ENCODE measurements around the gene TRIM10. TPM values are rescaled to one million over a fixed set of nuclear protein-coding genes. Genes with fewer than 3 reads are reported as not detected.
"Not testable (repeated sequence)": the region's sequence is repeated elsewhere in the genome, so short reads cannot be mapped to it uniquely, and the experiment has no call there.

Gene TRIM10
- total RNA-seq, 1 donor from 2014 or later = 1.9 TPM

DNA sequence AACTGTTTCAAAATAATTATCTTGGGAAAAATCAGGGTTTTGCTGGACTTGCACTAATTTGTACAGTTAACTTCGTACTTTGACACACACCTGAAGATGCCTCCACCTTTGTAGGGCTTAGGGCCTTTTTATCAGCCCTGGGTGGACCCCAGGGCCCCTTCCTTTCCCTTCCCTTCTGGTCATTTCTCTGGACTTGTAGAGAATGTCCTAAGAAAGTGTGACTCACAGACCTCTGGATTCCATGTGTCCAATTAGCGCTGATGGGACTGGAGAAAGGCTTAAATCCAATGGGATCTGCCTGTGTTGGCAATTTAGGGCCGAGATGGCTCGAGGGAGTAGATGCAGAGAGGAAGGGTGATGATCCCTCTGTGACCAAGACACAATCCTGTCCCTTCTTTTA, 11.7 kb upstream of the TRIM10 start:
- ATAC-seq (no peak), DNase-seq (ENCODE audit: low spot score) (no peak)

DNA sequence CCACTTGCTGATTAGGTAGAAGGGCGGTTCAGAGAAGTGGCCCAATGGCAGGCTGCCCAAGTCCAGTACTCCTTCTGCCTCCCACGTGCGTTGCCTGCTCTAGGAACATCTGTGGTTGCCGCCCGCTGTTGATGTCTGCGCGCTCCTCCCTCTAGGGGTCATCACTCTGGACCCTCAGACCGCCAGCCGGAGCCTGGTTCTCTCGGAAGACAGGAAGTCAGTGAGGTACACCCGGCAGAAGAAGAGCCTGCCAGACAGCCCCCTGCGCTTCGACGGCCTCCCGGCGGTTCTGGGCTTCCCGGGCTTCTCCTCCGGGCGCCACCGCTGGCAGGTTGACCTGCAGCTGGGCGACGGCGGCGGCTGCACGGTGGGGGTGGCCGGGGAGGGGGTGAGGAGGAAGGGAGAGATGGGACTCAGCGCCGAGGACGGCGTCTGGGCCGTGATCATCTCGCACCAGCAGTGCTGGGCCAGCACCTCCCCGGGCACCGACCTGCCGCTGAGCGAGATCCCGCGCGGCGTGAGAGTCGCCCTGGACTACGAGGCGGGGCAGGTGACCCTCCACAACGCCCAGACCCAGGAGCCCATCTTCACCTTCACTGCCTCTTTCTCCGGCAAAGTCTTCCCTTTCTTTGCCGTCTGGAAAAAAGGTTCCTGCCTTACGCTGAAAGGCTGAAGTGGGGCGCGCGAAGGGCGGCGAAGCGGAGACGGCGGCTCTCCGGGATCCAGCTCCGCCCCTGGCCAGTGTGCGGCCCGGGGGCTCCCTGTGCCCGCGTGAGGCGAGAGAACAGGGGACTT, 10.9 kb upstream of the TRIM10 start:
- no peak for ATAC-seq
- no peak for DNase-seq (ENCODE audit: low spot score)

DNA sequence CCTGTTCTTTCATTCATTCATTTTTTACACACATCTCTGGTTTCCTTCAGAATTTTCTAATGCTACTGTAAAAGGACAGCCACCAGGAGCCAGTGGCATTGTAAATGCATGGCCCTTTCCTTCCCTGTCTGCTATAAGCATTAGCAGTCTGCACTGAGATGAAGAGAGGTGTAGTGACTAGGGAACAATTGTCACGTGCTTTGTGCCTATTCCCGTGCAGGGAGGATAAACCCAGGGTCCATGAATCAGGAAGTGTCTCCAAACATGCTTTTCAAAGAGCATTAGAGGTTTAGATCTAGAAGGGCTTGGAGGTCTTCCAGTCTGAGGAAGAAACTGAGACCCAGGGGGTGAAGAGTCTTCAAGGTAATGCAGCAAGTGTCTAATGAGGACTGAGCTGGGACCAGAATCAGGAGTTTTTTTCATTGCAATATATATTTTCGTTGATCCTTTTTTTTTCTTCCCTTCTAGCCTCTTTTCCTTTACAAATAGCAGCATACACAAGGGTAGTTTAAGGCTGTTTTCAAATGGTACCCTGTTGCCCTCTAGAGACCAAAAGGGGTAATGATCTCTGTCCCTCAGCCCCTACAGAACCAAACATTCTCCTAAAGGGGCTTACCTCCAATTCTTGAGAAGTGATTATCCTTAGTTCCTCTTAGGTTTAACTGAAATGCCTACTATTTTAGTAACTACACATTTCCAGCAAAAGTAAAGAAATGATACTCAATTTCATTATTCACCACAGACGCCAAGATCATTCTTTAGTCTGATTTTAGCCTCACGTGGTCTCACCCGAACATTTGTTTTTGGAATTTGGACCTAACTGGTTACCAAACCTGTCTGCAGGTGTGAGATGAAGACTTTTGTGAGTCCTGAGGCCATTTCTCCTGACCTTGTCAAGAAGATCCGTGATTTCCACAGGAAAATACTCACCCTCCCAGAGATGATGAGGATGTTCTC, 8.9 kb upstream of the TRIM10 start:
- ATAC-seq (peak; percentile 95), DNase-seq (ENCODE audit: low spot score) (no peak)

DNA sequence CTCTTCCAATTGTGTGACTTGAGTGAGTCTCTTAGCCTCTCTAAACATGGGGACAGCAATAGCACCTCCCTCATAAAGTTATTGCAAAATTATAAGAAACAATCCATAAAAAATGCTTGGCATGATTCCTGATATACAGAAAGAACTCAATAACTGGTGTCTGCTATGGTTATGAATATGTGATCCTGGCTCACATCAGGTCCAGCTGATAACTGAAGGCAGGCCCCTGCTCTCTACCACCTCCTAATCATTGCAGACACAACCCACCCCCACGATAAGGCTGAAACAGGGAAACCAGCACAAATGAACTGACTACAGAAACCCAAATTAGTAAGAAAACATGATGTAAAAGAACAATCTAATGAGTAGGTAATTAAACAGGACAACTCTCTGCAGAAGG, 7.7 kb upstream of the TRIM10 start:
- ATAC-seq (no peak), DNase-seq (ENCODE audit: low spot score) (no peak)

DNA sequence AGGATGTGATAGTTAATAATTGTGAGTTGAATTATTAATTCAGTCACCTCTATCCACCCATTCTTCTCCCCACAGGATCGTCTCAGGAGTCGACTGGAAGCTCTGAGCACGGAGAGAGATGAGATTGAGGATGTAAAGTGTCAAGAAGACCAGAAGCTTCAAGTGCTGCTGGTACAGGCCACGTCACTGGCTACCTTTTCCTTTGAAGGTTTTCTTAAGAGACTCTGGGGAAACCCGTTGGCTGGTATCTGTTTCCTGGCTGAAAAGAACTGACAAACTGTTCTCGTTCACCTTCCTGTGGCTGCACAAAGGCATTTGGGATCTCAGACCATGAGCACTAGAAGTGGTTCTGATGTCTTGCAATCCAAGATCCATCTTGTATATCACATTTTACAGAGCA, 6.1 kb upstream of the TRIM10 start:
- DNase-seq (ENCODE audit: low spot score) (no peak), ATAC-seq (no peak)

DNA sequence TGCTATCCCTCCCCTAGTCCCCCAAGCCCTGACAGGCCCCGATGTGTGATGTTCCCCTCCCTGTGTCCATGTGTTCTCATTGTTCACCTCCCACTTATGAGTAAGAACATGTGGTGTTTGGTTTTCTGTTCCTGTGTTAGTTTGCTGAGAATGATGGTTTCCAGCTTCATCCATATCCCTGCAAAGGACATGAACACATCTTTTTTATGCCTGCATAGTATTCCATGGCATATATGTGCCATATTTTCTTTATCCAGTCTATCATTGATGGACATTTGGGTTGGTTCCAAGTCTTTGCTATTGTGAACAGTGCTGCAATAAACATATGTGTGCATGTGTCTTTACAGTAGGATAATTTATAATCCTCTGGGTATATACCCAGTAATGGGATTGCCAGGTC, 4.2 kb upstream of the TRIM10 start:
- not testable (repeated sequence) for ATAC-seq; DNase-seq (ENCODE audit: low spot score)

DNA sequence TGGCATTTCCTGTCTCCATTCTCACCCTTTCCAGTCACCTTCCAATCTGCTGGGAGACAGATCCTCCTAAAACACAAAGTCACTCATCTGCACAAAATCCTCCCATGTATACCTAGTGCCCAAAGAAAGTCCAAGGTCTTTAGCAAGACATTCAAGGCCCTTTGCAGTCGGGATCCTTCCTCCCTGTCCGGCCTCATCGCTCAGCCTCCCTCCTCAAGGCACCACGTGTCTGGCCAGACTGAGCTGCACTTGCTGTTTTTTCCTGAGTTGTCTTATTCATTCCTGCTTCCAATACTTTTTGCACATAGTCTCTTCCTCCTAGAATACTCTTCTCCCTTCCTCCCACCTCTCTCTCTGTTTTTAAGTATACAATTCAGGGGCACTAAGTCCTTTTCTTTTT, 3.7 kb upstream of the TRIM10 start:
- ATAC-seq = no peak
- no peak for DNase-seq (ENCODE audit: low spot score)

DNA sequence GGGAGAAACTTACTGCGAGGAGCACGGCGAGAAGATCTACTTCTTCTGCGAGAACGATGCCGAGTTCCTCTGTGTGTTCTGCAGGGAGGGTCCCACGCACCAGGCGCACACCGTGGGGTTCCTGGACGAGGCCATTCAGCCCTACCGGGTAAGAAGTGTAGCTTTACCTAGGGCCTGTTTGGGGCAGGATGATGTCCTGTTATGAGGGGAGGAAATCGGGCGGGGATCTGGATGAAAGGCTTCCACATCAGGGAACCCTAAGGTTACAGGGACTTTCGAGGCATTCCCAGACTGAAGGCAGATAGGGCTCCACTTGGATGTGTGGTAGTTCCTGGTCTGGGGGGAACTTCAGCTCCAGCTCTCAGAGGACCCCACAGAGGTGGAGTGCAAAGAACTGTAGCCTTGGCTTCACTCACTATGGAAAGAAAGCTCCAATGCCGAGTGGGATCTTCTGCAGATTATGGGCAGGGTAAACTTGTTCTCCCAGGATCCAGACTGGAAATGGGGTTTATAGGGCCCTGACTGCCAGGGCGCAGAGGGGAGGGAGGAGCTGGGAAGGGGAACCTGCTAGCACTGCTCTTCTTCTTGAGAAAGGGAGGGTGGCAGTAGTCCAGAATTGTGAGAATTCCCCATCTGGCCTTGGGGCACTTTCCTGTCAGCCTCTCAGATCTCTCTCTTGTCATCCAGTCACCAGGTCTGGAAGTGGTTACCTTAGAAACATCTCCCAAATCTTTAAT, 3.1 kb upstream of the TRIM10 start:
- ATAC-seq = peak; percentile 16
- no peak for DNase-seq (ENCODE audit: low spot score)

DNA sequence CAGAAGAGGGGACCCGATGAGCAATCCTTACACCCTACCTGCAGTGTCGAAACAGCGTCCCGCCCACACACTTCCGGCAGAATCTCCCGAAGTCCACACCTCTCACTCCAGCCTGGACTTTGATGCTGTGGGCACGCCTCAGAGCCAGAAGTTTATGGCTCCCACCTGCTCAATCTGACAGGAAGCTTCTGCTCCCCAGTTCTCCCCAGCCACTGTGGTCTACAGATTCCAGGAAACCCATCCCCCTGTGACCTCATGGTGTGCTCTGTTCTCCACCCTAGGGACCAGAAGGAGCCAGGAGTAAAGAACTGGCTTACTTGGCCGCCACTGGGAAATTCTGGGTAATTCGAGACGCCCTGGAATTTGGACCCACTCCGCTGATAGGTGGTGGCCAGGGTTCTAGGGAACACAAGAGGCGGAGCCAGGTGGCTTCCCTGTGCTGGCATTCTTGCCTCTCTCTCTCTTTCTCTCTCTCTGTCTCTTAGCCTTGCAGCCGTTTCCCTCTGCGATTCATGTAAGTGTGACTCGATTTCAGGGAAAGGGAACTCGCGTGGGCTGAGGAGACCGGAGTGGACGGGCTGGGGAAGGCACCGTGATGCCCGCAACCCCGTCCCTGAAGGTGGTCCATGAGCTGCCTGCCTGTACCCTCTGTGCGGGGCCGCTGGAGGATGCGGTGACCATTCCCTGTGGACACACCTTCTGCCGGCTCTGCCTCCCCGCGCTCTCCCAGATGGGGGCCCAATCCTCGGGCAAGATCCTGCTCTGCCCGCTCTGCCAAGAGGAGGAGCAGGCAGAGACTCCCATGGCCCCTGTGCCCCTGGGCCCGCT, 2.3 kb upstream of the TRIM10 start, which contains the start of gene TRIM15:
TSS of gene TRIM15 (plus strand) at position 457 of the 828 bp plus-strand sequence. CDS start at position 596, 139 bp downstream.
- DNase-seq (ENCODE audit: low spot score) (peak; percentile 87), ATAC-seq (peak; percentile 91)

DNA sequence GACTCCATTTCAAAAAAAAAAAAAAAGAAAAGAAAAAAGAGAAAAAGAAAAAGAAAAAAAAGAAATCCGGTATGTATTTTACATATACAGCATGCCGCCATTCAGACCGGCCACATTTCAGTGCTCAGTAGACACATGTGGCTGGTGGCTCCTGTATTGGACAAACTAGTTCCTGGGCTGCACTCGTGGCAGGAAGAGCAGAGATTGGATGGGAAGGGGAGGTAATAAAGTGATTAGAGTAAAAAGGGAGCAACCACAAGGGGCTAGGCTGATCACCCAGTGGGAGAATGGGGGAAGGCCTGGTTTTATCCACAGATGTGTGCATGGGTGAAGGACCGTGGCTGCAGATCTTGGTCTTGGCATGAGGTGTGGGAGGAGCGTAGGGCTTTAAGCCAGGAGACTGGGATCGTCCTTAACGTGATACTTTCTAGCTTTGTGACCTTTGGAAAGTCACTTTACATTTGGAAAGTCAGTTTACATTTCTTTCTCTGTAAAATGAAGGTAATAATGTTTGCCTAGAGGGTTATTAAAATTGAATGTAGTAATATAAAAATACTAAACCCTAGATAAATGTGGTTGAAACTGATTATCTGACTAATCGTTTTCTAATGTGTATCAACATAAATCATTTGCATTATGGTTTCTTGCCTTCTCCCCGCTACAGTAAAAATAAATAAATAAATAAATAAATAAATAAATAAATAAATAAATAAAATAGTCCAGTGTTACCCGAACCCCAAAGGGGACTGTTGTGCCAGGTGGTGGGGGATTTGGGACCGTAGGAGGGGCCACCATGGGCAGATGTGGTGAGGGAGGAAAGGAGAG, 1.5 kb upstream of the TRIM10 start:
- no peak for DNase-seq (ENCODE audit: low spot score)
- no peak for ATAC-seq

DNA sequence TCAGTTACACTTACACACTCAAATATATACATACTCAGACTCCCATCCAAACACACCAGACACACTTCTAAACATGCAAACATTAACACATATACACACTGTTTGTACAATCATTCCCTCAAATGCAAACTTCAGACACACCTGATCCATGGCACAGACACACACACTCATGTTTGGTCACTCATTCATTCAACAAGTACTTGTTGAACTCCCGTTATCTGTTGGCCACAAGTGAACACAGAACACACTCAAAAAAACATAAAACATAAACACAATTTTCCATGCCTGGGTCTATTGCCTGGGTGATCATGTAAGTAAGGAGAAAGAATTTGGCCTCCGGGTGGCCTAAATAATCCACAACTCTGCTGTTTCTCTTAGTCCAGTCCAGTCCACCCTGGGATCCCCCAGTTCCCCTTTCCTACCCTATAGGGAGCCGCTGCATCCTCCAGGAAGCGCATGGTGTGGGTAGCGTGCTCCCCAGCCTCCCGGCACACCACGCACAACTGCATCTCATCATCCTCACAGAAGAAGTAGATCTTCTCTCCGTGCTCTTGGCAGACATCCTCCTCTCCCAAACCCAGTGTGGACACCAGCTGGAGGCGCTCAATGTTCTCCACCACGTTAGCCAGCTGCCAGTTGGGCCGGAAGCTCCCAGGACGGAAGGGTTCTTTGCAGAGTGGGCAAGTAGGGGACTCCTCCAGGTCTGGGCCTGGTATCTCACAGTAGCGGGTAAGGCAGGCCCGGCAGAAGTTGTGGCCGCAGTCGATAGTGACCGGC, 815 bp downstream of the TRIM10 start:
- DNase-seq (ENCODE audit: low spot score) = no peak
- no peak for ATAC-seq

DNA sequence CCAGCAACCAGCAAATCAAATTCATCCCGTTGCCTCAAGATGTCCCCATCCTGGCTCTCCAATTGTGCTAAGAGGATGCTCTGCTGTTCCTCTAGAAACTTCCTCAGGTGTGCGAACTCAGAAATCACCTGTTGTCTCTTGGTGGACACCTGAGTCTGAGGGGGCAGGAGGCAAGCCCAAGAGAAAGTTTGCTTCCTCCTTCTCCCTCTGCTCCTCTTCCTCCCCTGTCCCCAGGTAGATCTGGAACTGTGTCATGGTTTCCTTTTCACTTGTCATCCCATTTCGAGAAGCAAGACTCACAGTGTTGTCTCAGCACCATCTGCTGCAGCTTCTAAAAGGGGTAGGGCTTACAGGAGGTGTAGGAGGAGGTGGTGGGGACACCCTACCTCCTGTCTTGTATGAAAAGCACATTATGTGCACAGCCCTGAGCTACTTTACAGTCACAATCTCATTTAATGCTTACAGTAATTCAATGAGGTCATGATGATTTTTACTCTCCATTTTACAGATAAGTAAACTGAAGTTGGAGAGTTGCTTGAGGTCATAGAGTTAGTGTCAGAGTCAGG, 2.5 kb downstream of the TRIM10 start:
- DNase-seq (ENCODE audit: low spot score) (no peak), ATAC-seq (no peak)

DNA sequence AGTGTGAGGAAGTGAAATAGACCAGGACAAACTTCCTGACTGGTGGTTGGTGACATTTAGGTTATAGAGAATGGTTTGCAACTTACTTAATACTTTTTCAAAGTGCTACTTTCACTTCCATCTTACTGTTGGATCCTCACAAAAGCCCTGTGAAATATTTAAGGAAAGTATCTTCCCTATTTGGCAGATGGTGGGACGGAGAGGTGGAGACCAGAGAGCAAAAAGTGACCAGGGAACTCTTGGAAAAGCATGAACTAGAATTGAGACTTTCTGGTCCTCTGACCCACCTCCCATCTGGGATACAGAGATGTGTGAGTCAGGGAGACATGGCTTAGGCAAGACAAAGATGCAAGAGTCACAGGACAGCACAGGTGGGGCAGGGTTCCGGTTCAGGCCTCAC, 3.0 kb downstream of the TRIM10 start:
- ATAC-seq (no peak), DNase-seq (ENCODE audit: low spot score) (no peak)

DNA sequence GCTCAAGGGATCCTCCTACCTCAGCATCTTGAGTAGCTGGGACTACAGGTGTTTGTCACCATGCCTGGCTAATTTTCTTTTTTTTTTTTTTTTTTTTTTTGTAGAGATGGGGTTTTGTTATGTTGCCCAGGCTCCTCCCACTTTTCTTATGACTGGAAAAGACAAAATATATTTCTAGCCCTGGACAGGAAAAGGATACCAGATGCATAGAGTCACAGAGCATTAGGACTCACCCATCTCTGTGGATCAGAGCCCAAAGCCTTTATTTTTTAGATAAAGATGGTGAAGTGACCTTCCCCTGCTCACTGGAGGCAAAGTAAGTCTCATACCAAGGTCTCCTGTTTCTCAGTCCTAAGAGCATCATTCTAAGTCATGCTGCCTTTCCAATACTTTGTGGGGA, 3.4 kb downstream of the TRIM10 start:
- DNase-seq (ENCODE audit: low spot score) = no peak
- no peak for ATAC-seq

DNA sequence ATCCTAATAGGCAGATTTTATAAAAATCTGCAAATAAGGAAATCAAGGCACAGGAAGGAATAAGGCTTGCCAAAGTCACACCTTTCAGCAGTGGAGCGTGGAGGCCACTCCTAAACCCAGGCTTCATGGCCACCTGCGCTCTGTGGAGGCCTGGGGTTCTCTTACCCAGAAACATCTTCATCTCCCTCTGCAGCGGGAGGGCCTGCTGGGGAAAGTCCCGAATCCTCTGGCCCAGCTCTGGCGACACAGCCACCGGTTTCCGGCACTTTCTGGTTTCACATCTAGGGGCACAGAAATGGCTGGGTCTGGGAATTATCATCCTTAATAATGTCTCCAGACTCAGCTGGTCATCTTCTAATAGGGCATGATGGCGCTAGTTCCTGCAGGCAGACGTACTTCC, 4.2 kb downstream of the TRIM10 start:
- ATAC-seq = no peak
- no peak for DNase-seq (ENCODE audit: low spot score)

DNA sequence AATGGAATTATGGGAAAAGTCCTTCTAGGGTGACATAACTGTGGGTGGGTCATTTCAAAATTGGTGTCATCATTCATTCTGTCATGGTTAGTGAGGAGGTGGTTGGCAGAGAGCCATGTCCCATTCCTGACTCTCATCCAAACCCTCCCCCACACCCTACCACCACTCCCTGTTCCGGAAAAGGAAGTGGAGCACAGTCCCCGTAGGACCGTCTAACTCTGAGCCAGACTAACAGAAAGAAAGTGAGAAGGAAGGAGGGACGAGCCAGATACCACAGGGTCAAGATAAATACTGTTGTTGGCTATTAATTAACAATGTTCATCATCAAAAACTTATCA, 4.8 kb downstream of the TRIM10 start:
- DNase-seq (ENCODE audit: low spot score) (no peak), ATAC-seq (peak; percentile 63)

DNA sequence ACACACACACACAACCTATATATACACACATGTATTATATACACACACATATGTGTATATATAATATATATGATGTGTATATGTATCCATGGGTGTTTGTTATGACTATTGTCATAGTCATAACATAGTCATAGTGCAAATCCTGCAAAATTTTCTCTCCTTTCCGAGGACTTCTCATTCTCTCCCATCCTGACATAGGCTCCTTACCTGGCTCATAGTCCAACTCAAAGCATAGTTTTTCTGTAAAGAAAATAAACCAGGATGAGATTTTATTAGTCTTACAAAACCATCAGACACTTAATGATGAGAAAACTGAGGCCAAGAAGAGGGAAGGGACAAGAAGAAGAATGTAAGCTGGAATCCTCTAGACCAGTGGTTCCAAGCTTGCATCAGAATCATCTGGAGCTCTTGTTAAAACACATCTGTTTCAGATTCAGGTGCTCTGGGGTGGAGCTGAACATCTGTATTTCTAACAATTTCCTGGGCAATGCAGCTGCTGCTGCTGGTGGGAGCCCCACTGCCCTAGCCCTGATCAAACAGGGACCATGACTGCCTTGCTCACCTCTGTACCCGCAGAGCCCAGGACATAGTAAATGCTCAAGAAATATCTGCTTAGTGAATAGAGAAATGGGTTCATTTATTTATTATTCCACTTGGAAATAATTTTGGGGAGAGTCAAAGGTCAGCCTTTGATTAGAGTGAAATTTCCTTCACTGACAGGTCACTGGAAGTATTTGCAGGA, 5.3 kb downstream of the TRIM10 start:
- ATAC-seq = no peak
- no peak for DNase-seq (ENCODE audit: low spot score)
